Tibial nerve (tissue), 4 donors: ENCODE results near the gene BTG1. TPM values are rescaled to one million over a fixed set of nuclear protein-coding genes. Genes with fewer than 3 reads are reported as not detected.

Experiments
- DNase-seq, 2 donors: peaks; one replicate each; pipeline ENCODE4 v3.0.0-alpha.2; 2019; ENCODE audit warnings: low spot score in 2 of 2
- H3K27ac ChIP-seq, 4 donors: fragments of 200-600 bp; sonication (generic) in 3 of 4; one replicate each; pipeline ENCODE4 v1.5.1; 2017 to 2019; ENCODE audit warnings: mild to moderate bottlenecking in 1 of 4
- H3K27me3 ChIP-seq, 2 donors: fragments of 200-600 bp; sonication (generic) in 1 of 2; one replicate each; pipeline versions ENCODE4 v1.5.1 to v1.6.0; 2017 to 2019
- H3K36me3 ChIP-seq, 3 donors: fragments of 200-600 bp; sonication (generic); one replicate each; pipeline ENCODE4 v1.5.1; 2018 to 2019
- H3K4me1 ChIP-seq, 4 donors: fragments of 200-600 bp; sonication (generic) in 3 of 4; one replicate each; pipeline ENCODE4 v1.5.1; 2017 to 2019
- H3K4me3 ChIP-seq, 4 donors: fragments of 200-600 bp; sonication (generic) in 3 of 4; one replicate each; pipeline ENCODE4 v1.5.1; 2017 to 2019; ENCODE audit warnings: mild to moderate bottlenecking in 1 of 4, moderate library complexity in 1 of 4
- H3K9me3 ChIP-seq, 4 donors: fragments of 200-600 bp; sonication (generic) in 3 of 4; one replicate each; pipeline ENCODE4 v1.5.1; 2017 to 2019
- EP300 ChIP-seq, 2 donors: sonication (generic); formaldehyde crosslinking; IDR thresholded peaks; one replicate each; pipeline ENCODE4 v1.6.1; 2017; ENCODE audit warnings: antibody characterized with exemption in 2 of 2, mild to moderate bottlenecking in 1 of 2
- POLR2A ChIP-seq, 2 donors: fragments of 450-650 bp; IDR thresholded peaks; one replicate each; pipeline ENCODE4 v1.6.1; 2017; ENCODE audit warnings: antibody characterized with exemption in 2 of 2, mild to moderate bottlenecking in 2 of 2, moderate library complexity in 2 of 2
- WGBS, 2 donors: methylation state at CpG; one replicate each; pipeline ENCODE4 v1.1.5; 2018; 5-methylcytosine and 5-hydroxymethylcytosine counted together
- total RNA-seq, 4 donors: library from RNA; depleted of rRNA; stranded (reverse); fragments of >200 nt; gene quantifications; one replicate each; pipeline ENCODE4 v1.1.0, GENCODE V29; 2016
- TF ChIP-seq, protein P1 (sequence below), 5 experiments: fragments of 200-600 bp in 3 of 5; fragments of 450-650 bp in 2 of 5; sonication (generic) in 3 of 5; IDR thresholded peaks; one replicate each; pipeline ENCODE4 v1.5.1; 2016 to 2019; ENCODE audit warnings: antibody characterized with exemption in 5 of 5, mild to moderate bottlenecking in 3 of 5, moderate library complexity in 2 of 5

Gene BTG1
- total RNA-seq, 4 donors from 2014 or later: 40.0 to 54.0 (median 47.8) TPM

GRCh38 chr12:92145481-92145730, 240 bp downstream of the BTG1 start:
- Histone ChIP-seq H3K27ac (peak overlapping the region; percentile 99 to 100 (median 100)), H3K9me3 (no peaks in the 10 kb centered on the region), H3K36me3 (peaks cover 0 to 30% (median 0%) of the 10 kb centered on the region in 3 donors), H3K4me1 (peaks cover 0 to 15% (median 2%) of the 10 kb centered on the region in 4 donors), H3K27me3 (no peaks in the 10 kb centered on the region), H3K4me3 (peak overlapping the region; percentile 95 to 99 (median 96))
- DNase-seq: peak in 1 of 2 donors; percentile 22
- WGBS, 2 donors: 0 to 1% methylated on average over 18 to 21 of the region's 28 CpGs
- TF ChIP-seq EP300 (IDR thresholded peaks at IDR 0.05) (no peak), POLR2A (IDR thresholded peaks at IDR 0.05) (no peak)
- TF ChIP-seq, protein P1, sequence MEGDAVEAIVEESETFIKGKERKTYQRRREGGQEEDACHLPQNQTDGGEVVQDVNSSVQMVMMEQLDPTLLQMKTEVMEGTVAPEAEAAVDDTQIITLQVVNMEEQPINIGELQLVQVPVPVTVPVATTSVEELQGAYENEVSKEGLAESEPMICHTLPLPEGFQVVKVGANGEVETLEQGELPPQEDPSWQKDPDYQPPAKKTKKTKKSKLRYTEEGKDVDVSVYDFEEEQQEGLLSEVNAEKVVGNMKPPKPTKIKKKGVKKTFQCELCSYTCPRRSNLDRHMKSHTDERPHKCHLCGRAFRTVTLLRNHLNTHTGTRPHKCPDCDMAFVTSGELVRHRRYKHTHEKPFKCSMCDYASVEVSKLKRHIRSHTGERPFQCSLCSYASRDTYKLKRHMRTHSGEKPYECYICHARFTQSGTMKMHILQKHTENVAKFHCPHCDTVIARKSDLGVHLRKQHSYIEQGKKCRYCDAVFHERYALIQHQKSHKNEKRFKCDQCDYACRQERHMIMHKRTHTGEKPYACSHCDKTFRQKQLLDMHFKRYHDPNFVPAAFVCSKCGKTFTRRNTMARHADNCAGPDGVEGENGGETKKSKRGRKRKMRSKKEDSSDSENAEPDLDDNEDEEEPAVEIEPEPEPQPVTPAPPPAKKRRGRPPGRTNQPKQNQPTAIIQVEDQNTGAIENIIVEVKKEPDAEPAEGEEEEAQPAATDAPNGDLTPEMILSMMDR (IDR thresholded peaks at IDR 0.05): no peak

- peak overlapping the region; percentile 99 to 100 (median 100) for H3K27ac ChIP-seq
- H3K4me1 ChIP-seq: peaks cover 0 to 21% (median 2%) of the 10 kb centered on the region in 4 donors
- peak overlapping the region; percentile 95 to 99 (median 96) for H3K4me3 ChIP-seq
- WGBS, 2 donors: 0 to 1% methylated on average over 27 to 42 of the region's 69 CpGs
- TF ChIP-seq EP300 (IDR thresholded peaks at IDR 0.05) (peak in 1 of 2 donors; percentile 52), POLR2A (IDR thresholded peaks at IDR 0.05) (no peak)
- DNase-seq: peak in 1 of 2 donors; percentile 23
- peaks cover 0 to 30% (median 0%) of the 10 kb centered on the region in 3 donors for H3K36me3 ChIP-seq
- no peaks in the 10 kb centered on the region for H3K9me3 ChIP-seq
- H3K27me3 ChIP-seq: no peaks in the 10 kb centered on the region
These were observed 790 bp downstream of the BTG1 start for GRCh38 chr12:92144631-92145480.

DNA sequence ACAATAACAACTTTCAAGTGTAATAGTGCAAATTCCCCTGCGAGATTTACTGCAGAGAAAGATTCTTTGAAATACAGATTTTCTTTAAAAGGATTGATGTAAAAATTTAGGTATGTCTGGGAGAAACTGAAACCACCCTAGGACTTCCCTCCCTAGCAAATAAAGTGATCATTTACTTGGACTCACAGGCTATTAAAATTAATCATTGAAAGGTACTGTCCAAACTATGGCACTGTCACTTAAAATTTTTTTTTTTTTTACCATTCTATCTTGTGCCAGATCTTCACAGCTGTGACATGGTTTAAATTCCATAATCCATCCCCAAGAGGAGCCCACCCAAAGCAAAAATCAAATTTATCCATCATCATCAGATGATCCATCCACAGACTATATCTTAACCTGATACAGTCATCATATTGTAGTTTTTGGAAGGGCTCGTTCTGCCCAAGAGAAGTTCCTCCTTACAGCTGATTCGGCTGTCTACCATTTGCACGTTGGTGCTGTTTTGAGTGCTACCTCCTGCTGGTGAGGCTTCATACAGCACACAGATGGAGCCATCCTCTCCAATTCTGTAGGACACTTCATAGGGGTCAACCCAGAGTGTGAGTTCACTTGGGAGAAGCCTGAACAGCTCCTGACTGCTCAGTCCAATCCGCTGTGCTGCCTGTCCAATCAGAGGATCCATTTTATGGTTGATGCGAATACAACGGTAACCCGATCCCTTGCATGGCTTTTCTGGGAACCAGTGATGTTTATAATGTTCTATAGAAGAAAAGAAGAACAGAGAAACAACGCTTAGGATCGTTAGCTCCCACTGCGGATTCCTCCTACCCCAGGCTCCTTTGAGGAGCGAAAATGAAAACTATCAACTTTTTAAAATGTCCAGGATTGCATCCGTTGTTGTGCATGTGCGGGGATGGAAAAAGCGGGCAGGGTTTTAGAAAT, 1.7 kb downstream of the BTG1 start:
- DNase-seq: peak; percentile 57 to 79
- TF ChIP-seq EP300 (IDR thresholded peaks at IDR 0.05) (peak in 1 of 2 donors; percentile 87), POLR2A (IDR thresholded peaks at IDR 0.05) (peak in 1 of 2 donors; percentile 63)
- TF ChIP-seq, protein P1 (IDR thresholded peaks at IDR 0.05): peak; percentile 57 to 85 (median 70)
- no peaks in the 10 kb centered on the region for H3K9me3 ChIP-seq
- H3K27ac ChIP-seq: peak overlapping the region; percentile 99 to 100 (median 100)
- WGBS, 2 donors: 0 to 1% methylated on average over 15 of the region's 15 CpGs
- peaks cover 0 to 29% (median 1%) of the 10 kb centered on the region in 4 donors for H3K4me1 ChIP-seq
- peak overlapping the region; percentile 95 to 99 (median 96) for H3K4me3 ChIP-seq
- no peaks in the 10 kb centered on the region for H3K27me3 ChIP-seq
- H3K36me3 ChIP-seq: peaks cover 0 to 30% (median 0%) of the 10 kb centered on the region in 3 donors

DNA sequence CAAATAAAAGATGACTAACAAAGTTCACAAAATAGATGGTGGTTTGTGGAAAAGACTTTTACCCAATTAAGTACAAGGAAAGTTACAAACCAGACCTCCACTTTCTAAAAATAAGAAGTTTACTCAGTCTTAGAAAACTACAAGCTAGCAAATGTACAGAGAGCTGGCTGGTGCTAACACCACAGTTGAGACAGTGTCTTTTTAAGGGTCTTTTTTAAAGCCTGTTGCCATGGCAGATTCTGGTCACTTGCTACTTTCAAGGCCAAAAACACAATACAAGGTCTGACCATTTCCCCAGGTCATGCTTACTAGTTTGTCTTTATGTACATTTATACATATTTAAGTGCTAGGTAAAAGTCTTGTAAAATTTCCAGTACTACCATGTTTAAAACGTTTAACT, 2.4 kb downstream of the BTG1 start:
- no peaks in the 10 kb centered on the region for H3K9me3 ChIP-seq
- H3K27ac ChIP-seq: peak overlapping the region; percentile 99 to 100 (median 100)
- TF ChIP-seq, protein P1 (IDR thresholded peaks at IDR 0.05): no peak
- no peak for TF ChIP-seq EP300 (IDR thresholded peaks at IDR 0.05)
- no peak for TF ChIP-seq POLR2A (IDR thresholded peaks at IDR 0.05)
- no peaks in the 10 kb centered on the region for H3K27me3 ChIP-seq
- peaks cover 0 to 35% (median 3%) of the 10 kb centered on the region in 4 donors for H3K4me1 ChIP-seq
- 2 to 3% methylated on average over 1 of the region's 1 CpG for WGBS, 2 donors
- H3K36me3 ChIP-seq: peaks cover 0 to 30% (median 0%) of the 10 kb centered on the region in 3 donors
- H3K4me3 ChIP-seq: peak overlapping the region; percentile 95 to 99 (median 96)
- no peak for DNase-seq

GRCh38 chr12:92142251-92142926, 3.3 kb downstream of the BTG1 start:
- Histone ChIP-seq H3K4me1 (peaks cover 0 to 38% (median 11%) of the 10 kb centered on the region in 4 donors), H3K27me3 (no peaks in the 10 kb centered on the region), H3K4me3 (peak overlapping the region; percentile 95 to 99 (median 96)), H3K27ac (peak overlapping the region; percentile 99 to 100 (median 100)), H3K9me3 (no peaks in the 10 kb centered on the region), H3K36me3 (peaks cover 0 to 30% (median 0%) of the 10 kb centered on the region in 3 donors)
- WGBS, 2 donors: 16% methylated on average over 5 of the region's 5 CpGs
- no peak for DNase-seq
- peak in 1 of 2 donors; percentile 22 for TF ChIP-seq EP300 (IDR thresholded peaks at IDR 0.05)
- TF ChIP-seq, protein P1 (IDR thresholded peaks at IDR 0.05): no peak
